ENCODE measurements around the gene MAPK14. TPM values are rescaled to one million over a fixed set of nuclear protein-coding genes. Genes with fewer than 3 reads are reported as not detected.

The MAPK14 gene
- total and polyA plus RNA-seq, 2 of the 4 experiments (the other 2 are of a cell fraction), result 28.4 to 74.4 TPM

- Histone ChIP-seq H3K18ac (ENCODE audit: low read depth, low read length) (no peak overlapping the region), H3K4ac (ENCODE audit: low read depth, low read length) (no peak overlapping the region), H3K56ac (ENCODE audit: extremely low read depth, insufficient read depth, low read length) (no peak overlapping the region), H3K4me2 (ENCODE audit: low read depth, low read length) (no peak overlapping the region), H3K23ac (ENCODE audit: low read depth, low read length) (no peak overlapping the region), H3K4me3 (ENCODE audit: insufficient read depth, low read depth, low read length) (no peak overlapping the region), H3K36me3 (ENCODE audit: control insufficient read depth, insufficient read depth, low read length) (no peaks in the 10 kb centered on the region), H4K5ac (ENCODE audit: low read depth, low read length) (no peak overlapping the region), H2BK20ac (ENCODE audit: low read depth, low read length) (no peak overlapping the region), H2AFZ (replicated peaks; ENCODE audit: low read length, poor library complexity) (no peak overlapping the region), H2AK5ac (ENCODE audit: low read depth, low read length) (no peak overlapping the region), H3K9me1 (ENCODE audit: insufficient read depth, low read length) (no peaks in the 10 kb centered on the region), H3K14ac (replicated peaks; ENCODE audit: low read depth, low read length) (no peak overlapping the region), H3K9ac (ENCODE audit: low read depth, low read length) (no peak overlapping the region), H4K20me1 (ENCODE audit: insufficient read depth, low read length) (no peaks in the 10 kb centered on the region), H2BK15ac (ENCODE audit: low read depth, low read length) (no peak overlapping the region), H4K8ac (ENCODE audit: low read depth in 2 of 2, low read length in 2 of 2) (no peak overlapping the region), H2AK9ac (replicated peaks; ENCODE audit: low read depth, low read length, poor library complexity) (no peak overlapping the region), H3K4me1 (ENCODE audit: control insufficient read depth, insufficient read depth, low read length) (no peaks in the 10 kb centered on the region), H4K91ac (ENCODE audit: insufficient read depth, low read depth, low read length) (no peak overlapping the region), H3K27ac (ENCODE audit: insufficient read depth, low read length) (no peak overlapping the region), H3K79me1 (ENCODE audit: low read depth in 1 of 2, low read length in 2 of 2) (no peaks in the 10 kb centered on the region), H3K27me3 (ENCODE audit: control insufficient read depth, insufficient read depth, low read length) (peaks cover 8% of the 10 kb centered on the region), H2BK5ac (ENCODE audit: low read depth, low read length, poor library complexity, severe bottlenecking) (no peak overlapping the region), H3K9me3 (ENCODE audit: control insufficient read depth, insufficient read depth, low read length) (peaks cover 3% of the 10 kb centered on the region; the same call in 1 of the 2 replicates), H2BK120ac (ENCODE audit: low read depth, low read length) (no peak overlapping the region)
- no TSS peak for BruUV-seq (replicated peaks)
- no peak for ATAC-seq (ENCODE audit: low read depth)
- no CpG with 5 or more reads among the region's 3 CpGs for WGBS, 2 experiments (ENCODE audit: extremely low coverage in 2 of 2, insufficient read length in 1 of 2)
- DNase-seq, result no peak
- in situ Hi-C loops (cut with MboI; ENCODE audit: low sequenced_read_pairs) (no loop called here), dilution Hi-C loops (cut with HindIII; ENCODE audit: low sequenced_read_pairs, unreplicated experiment) (no loop called here), intact Hi-C loops (cut with micrococcal nuclease) (no loop called here)
- ChIA-PET POLR2A (ENCODE audit: unreplicated experiment) (no interaction called here), CTCF (no interaction called here)
- TF ChIP-seq FOS (IDR thresholded peaks at IDR 0.05; ENCODE audit: low read depth, low read length) (no peak), CEBPB (IDR thresholded peaks at IDR 0.05; ENCODE audit: low read depth, low read length) (no peak), POLR2A (IDR thresholded peaks at IDR 0.05; ENCODE audit: low read depth, low read length) (no peak), RCOR1 (IDR thresholded peaks at IDR 0.05; ENCODE audit: insufficient replicate concordance, low read length) (no peak), CTCF (conservative IDR thresholded peaks at IDR 0.05; ENCODE audit: low read depth, low read length) (no peak), NFE2L2 (IDR thresholded peaks at IDR 0.05; ENCODE audit: low read depth, low read length) (no peak), MXI1 (IDR thresholded peaks at IDR 0.05; ENCODE audit: borderline replicate concordance, low read depth, low read length) (no peak), MAZ (IDR thresholded peaks at IDR 0.05; ENCODE audit: borderline replicate concordance, low read depth, low read length) (no peak), RAD21 (IDR thresholded peaks at IDR 0.05; ENCODE audit: low read length) (no peak)
Measured at GRCh38 chr6:36150283-36150682, 122.7 kb downstream of the MAPK14 start.
